Measurements from ENCODE around the gene SLC49A3. TPM values are rescaled to one million over a fixed set of nuclear protein-coding genes. Genes with fewer than 3 reads are reported as not detected.

SLC49A3 gene
- total RNA-seq, 1 experiment from 2014 or later, result not detected

- intact Hi-C loops (cut with micrococcal nuclease), result no loop called here
- no peaks in the 10 kb centered on the region for H3K36me3 ChIP-seq (ENCODE audit: low read depth, low read length)
- H4K20me1 ChIP-seq (ENCODE audit: low read length), result no peaks in the 10 kb centered on the region
- H3K9me3 ChIP-seq (ENCODE audit: low read length), result no peaks in the 10 kb centered on the region
- POLR2A ChIA-PET (ENCODE audit: unreplicated experiment), result no interaction called here
- no peak overlapping the region for H3K9ac ChIP-seq (ENCODE audit: low read length)
- H3K4me3 ChIP-seq (ENCODE audit: low read length), result no peak overlapping the region
- H3K9me2 ChIP-seq (replicated peaks; ENCODE audit: low read length), result no peaks in the 10 kb centered on the region
- no peak overlapping the region for H3K27ac ChIP-seq (ENCODE audit: low read length)
- no peak overlapping the region for H2AFZ ChIP-seq (ENCODE audit: low read length)
- DNase-seq (no peak), ATAC-seq (no peak)
- TF ChIP-seq EZH2phosphoT487 (IDR thresholded peaks at IDR 0.05; ENCODE audit: borderline replicate concordance, low read length) (no peak), CTCF (conservative IDR thresholded peaks at IDR 0.05; ENCODE audit: low read depth, low read length) (no peak), EZH2 (IDR thresholded peaks at IDR 0.05; ENCODE audit: low read length, unreplicated experiment) (no peak)
- no peaks in the 10 kb centered on the region for H3K27me3 ChIP-seq (ENCODE audit: low read length)
- H3K4me2 ChIP-seq (ENCODE audit: low read length), result no peak overlapping the region
- H3F3A ChIP-seq (ENCODE audit: low read length, unreplicated experiment), result no peaks in the 10 kb centered on the region
- CTCF ChIA-PET, result no interaction called here
- no peaks in the 10 kb centered on the region for H3K79me2 ChIP-seq (ENCODE audit: low read length)
- no TSS peak for BruUV-seq (replicated peaks)
- no peaks in the 10 kb centered on the region for H3K4me1 ChIP-seq (ENCODE audit: insufficient read depth, low read length)
Measured at GRCh38 chr4:659851-660250, 29.1 kb downstream of the SLC49A3 start.

GRCh38 chr4:658681-659667 is 30.0 kb downstream of the SLC49A3 start:
- BruUV-seq (replicated peaks), result no TSS peak
- no peak overlapping the region for H3K27ac ChIP-seq (ENCODE audit: low read length)
- POLR2A ChIA-PET (ENCODE audit: unreplicated experiment), result no interaction called here
- no peaks in the 10 kb centered on the region for H3K36me3 ChIP-seq (ENCODE audit: low read depth, low read length)
- no peaks in the 10 kb centered on the region for H3K9me3 ChIP-seq (ENCODE audit: low read length)
- no peak overlapping the region for H2AFZ ChIP-seq (ENCODE audit: low read length)
- no peaks in the 10 kb centered on the region for H4K20me1 ChIP-seq (ENCODE audit: low read length)
- DNase-seq (no peak), ATAC-seq (no peak)
- no peaks in the 10 kb centered on the region for H3K27me3 ChIP-seq (ENCODE audit: low read length)
- no peaks in the 10 kb centered on the region for H3K9me2 ChIP-seq (replicated peaks; ENCODE audit: low read length)
- TF ChIP-seq EZH2 (IDR thresholded peaks at IDR 0.05; ENCODE audit: low read length, unreplicated experiment) (no peak), EZH2phosphoT487 (IDR thresholded peaks at IDR 0.05; ENCODE audit: borderline replicate concordance, low read length) (no peak), CTCF (conservative IDR thresholded peaks at IDR 0.05; ENCODE audit: low read depth, low read length) (no peak)
- H3K4me3 ChIP-seq (ENCODE audit: low read length), result no peak overlapping the region
- no peak overlapping the region for H3K4me2 ChIP-seq (ENCODE audit: low read length)
- no peaks in the 10 kb centered on the region for H3K4me1 ChIP-seq (ENCODE audit: insufficient read depth, low read length)
- H3F3A ChIP-seq (ENCODE audit: low read length, unreplicated experiment), result no peaks in the 10 kb centered on the region
- intact Hi-C loops (cut with micrococcal nuclease), result no loop called here
- CTCF ChIA-PET, result no interaction called here
- no peak overlapping the region for H3K9ac ChIP-seq (ENCODE audit: low read length)
- H3K79me2 ChIP-seq (ENCODE audit: low read length), result no peaks in the 10 kb centered on the region
